A673 (cell line): Measurements from ENCODE around the gene HLA-DQB1. TPM values are rescaled to one million over a fixed set of nuclear protein-coding genes. Genes with fewer than 3 reads are reported as not detected.

Source experiments
- BruUV-seq: library from RNA; stranded (reverse); fragments of 400-500 nt; replicated peaks from 2 replicates; lab custom pipeline; 2021; lab: Mats Ljungman, UMichigan
- CTCF ChIA-PET: fragments of 300-600 bp; sonication (Branson Sonifier 250); formaldehyde crosslinking; loops from one replicate; lab custom pipeline; 2022; ENCODE audit warnings: antibody characterized with exemption; lab: Charles Lee
- POLR2A ChIA-PET: fragments of 300-600 bp; sonication (Branson Sonifier 250); formaldehyde crosslinking; loops from one replicate; lab custom pipeline; 2022; ENCODE audit warnings: antibody characterized with exemption; ENCODE audit not compliant: low non-redundant PET; lab: Charles Lee
- DNase-seq: peaks from one replicate; pipeline ENCODE4 v3.0.0-alpha.2; 2015; ENCODE audit warnings: low spot score
- H3K27ac ChIP-seq: fragments of 200-600 bp; sonication (generic); 2 replicates; pipeline ENCODE4 v1.5.1; 2016; ENCODE audit warnings: mixed run types, low read depth, mild to moderate bottlenecking, mixed read lengths, antibody characterized with exemption, low read length; ENCODE audit not compliant: poor library complexity, severe bottlenecking
- H3K27me3 ChIP-seq: fragments of 200-600 bp; sonication (generic); replicated peaks from 2 replicates; pipeline ENCODE4 v1.6.1; 2017; ENCODE audit warnings: mixed run types, low read depth, mild to moderate bottlenecking, mixed read lengths, antibody characterized with exemption, low read length; ENCODE audit not compliant: insufficient read depth, poor library complexity
- H3K36me3 ChIP-seq: fragments of 200-600 bp; sonication (generic); 2 replicates; pipeline ENCODE4 v1.6.1; 2016; ENCODE audit warnings: mixed run types, mild to moderate bottlenecking, mixed read lengths, antibody characterized with exemption, low read length; ENCODE audit not compliant: insufficient read depth, poor library complexity, severe bottlenecking
- H3K4me1 ChIP-seq: fragments of 200-600 bp; sonication (generic); 2 replicates; pipeline ENCODE4 v1.6.1; 2017; ENCODE audit warnings: mixed run types, mild to moderate bottlenecking, mixed read lengths, antibody characterized with exemption, low read length; ENCODE audit not compliant: insufficient read depth, poor library complexity, severe bottlenecking
- H3K4me3 ChIP-seq: fragments of 200-600 bp; sonication (generic); 2 replicates; pipeline ENCODE4 v1.5.1; 2016; ENCODE audit warnings: low read depth, mixed run types, mild to moderate bottlenecking, mixed read lengths, low read length; ENCODE audit not compliant: poor library complexity, severe bottlenecking
- H3K9me3 ChIP-seq: fragments of 200-600 bp; sonication (generic); 2 replicates; pipeline ENCODE4 v1.6.1; 2016; ENCODE audit warnings: mixed run types, low read depth, mild to moderate bottlenecking, mixed read lengths, antibody characterized with exemption, low read length; ENCODE audit not compliant: poor library complexity, severe bottlenecking
- CTCF ChIP-seq: fragments of 300-800, 200-600 bp; sonication (generic); conservative IDR thresholded peaks from 2 replicates; pipeline ENCODE4 v1.5.1; 2017; ENCODE audit warnings: low read depth, mild to moderate bottlenecking, antibody characterized with exemption, low read length, moderate library complexity, mixed read lengths
- EZH2 ChIP-seq: fragments of 200-600 bp; sonication (generic); IDR thresholded peaks from 2 replicates; pipeline ENCODE4 v1.6.1; 2017; ENCODE audit warnings: borderline replicate concordance, low read depth, mild to moderate bottlenecking, mixed read lengths, antibody characterized with exemption, low read length; ENCODE audit not compliant: poor library complexity, severe bottlenecking
- intact Hi-C: fragments of 100-400 bp; cut with micrococcal nuclease; formaldehyde crosslinking; loops from one replicate; pipeline ENCODE4 v1.10.0; 2022; ENCODE audit not compliant: unreplicated experiment
- total RNA-seq: library from RNA; stranded (reverse); gene quantifications from 2 replicates; pipeline ENCODE4 v1.2.3, GENCODE V29; 2021

HLA-DQB1 gene
- total RNA-seq, 1 experiment from 2014 or later = not detected

- no peaks in the 10 kb centered on the region for H3K4me1 ChIP-seq
- ChIA-PET POLR2A (no interaction called here), CTCF (no interaction called here)
- H3K36me3 ChIP-seq = no peaks in the 10 kb centered on the region
- intact Hi-C loops = no loop called here
- TF ChIP-seq EZH2 (no peak), CTCF (no peak)
- BruUV-seq = no TSS peak
- no peak overlapping the region for H3K4me3 ChIP-seq
- no peaks in the 10 kb centered on the region for H3K9me3 ChIP-seq
- H3K27me3 ChIP-seq = no peaks in the 10 kb centered on the region
- no peak overlapping the region for H3K27ac ChIP-seq
- DNase-seq = no peak
Observed at GRCh38 chr6:32614366-32615081, 51.9 kb downstream of the HLA-DQB1 start.

- intact Hi-C loops = no loop called here
- no peaks in the 10 kb centered on the region for H3K27me3 ChIP-seq
- DNase-seq = no peak
- H3K4me1 ChIP-seq = no peaks in the 10 kb centered on the region
- CTCF ChIA-PET = no interaction called here
- POLR2A ChIA-PET = no interaction called here
- TF ChIP-seq EZH2 (no peak), CTCF (no peak)
- H3K9me3 ChIP-seq = no peaks in the 10 kb centered on the region
- H3K27ac ChIP-seq = no peak overlapping the region
- no peaks in the 10 kb centered on the region for H3K36me3 ChIP-seq
- no peak overlapping the region for H3K4me3 ChIP-seq
- BruUV-seq = no TSS peak
Observed at GRCh38 chr6:32613475-32613874, 53.0 kb downstream of the HLA-DQB1 start.

GRCh38 chr6:32610682-32611296 is 55.7 kb downstream of the HLA-DQB1 start:
- no peaks in the 10 kb centered on the region for H3K36me3 ChIP-seq
- TF ChIP-seq CTCF (no peak), EZH2 (no peak)
- no peaks in the 10 kb centered on the region for H3K4me1 ChIP-seq
- H3K4me3 ChIP-seq = no peak overlapping the region
- no TSS peak for BruUV-seq
- H3K27ac ChIP-seq = no peak overlapping the region
- POLR2A ChIA-PET = no interaction called here
- CTCF ChIA-PET = no interaction called here
- no peak for DNase-seq
- H3K27me3 ChIP-seq = no peaks in the 10 kb centered on the region
- H3K9me3 ChIP-seq = no peaks in the 10 kb centered on the region
- intact Hi-C loops = no loop called here
